ENCODE data around the gene CARD11.

GRCh38 chr7:2953588-2954407, 89.9 kb downstream of the CARD11 start:
- TF ChIP-seq ZBTB49 (CRISPR knock-in tag; IDR thresholded peaks at IDR 0.05; ENCODE audit: borderline replicate concordance) (no peak), GLI4 (CRISPR knock-in tag; IDR thresholded peaks at IDR 0.05; ENCODE audit: borderline replicate concordance) (no peak), IRF2 (CRISPR knock-in tag; IDR thresholded peaks at IDR 0.05) (no peak), CREM (IDR thresholded peaks at IDR 0.05) (no peak), CREM (CRISPR knock-in tag; IDR thresholded peaks at IDR 0.05) (no peak), BRF2 (CRISPR knock-in tag; IDR thresholded peaks at IDR 0.05) (no peak), TCF12 (IDR thresholded peaks at IDR 0.05) (no peak), TCF12 (CRISPR knock-in tag; IDR thresholded peaks at IDR 0.05) (no peak), ZNF639 (CRISPR knock-in tag; conservative IDR thresholded peaks at IDR 0.05) (no peak)
